Smooth muscle cell (in vitro differentiated cells): ENCODE results near the gene UBE2L3. TPM values are rescaled to one million over a fixed set of nuclear protein-coding genes. Genes with fewer than 3 reads are reported as not detected.
"Not testable (repeated sequence)": the region's sequence is repeated elsewhere in the genome, so short reads cannot be mapped to it uniquely, and the experiment has no call there.

ENCODE experiments used
- DNase-seq: peaks from one replicate; lab custom pipeline; 2025; ENCODE audit not compliant: unreplicated experiment; lab: John Stamatoyannopoulos, UW
- H2AFZ ChIP-seq: fragments of 200-600 bp; sonication (generic); 2 replicates; pipeline ENCODE4 v1.6.0; 2016; ENCODE audit warnings: antibody characterized with exemption, low read depth, mild to moderate bottlenecking
- H3F3A ChIP-seq: fragments of 200-600 bp; sonication (generic); 2 replicates; pipeline ENCODE4 v1.6.0; 2017; ENCODE audit warnings: antibody characterized with exemption, low read depth
- H3K27ac ChIP-seq: fragments of 200-600 bp; sonication (generic); 2 replicates; pipeline ENCODE4 v1.5.1; 2016; ENCODE audit warnings: low read depth, mild to moderate bottlenecking
- H3K27me3 ChIP-seq: fragments of 200-600 bp; sonication (generic); 2 replicates; pipeline ENCODE4 v1.6.1; 2016; ENCODE audit warnings: low read depth, mild to moderate bottlenecking
- H3K36me3 ChIP-seq: fragments of 200-600 bp; sonication (generic); 2 replicates; pipeline ENCODE4 v1.5.1; 2016; ENCODE audit warnings: low read depth
- H3K4me1 ChIP-seq: fragments of 200-600 bp; sonication (generic); 2 replicates; pipeline ENCODE4 v1.5.1; 2016; ENCODE audit warnings: low read depth
- H3K4me2 ChIP-seq: fragments of 200-600 bp; sonication (generic); 2 replicates; pipeline ENCODE4 v1.6.0; 2016; ENCODE audit warnings: mild to moderate bottlenecking
- H3K4me3 ChIP-seq: fragments of 200-600 bp; sonication (generic); 2 replicates; pipeline ENCODE4 v1.5.1; 2016; ENCODE audit warnings: mild to moderate bottlenecking
- H3K79me2 ChIP-seq: fragments of 200-600 bp; sonication (generic); 2 replicates; pipeline ENCODE4 v1.6.0; 2016; ENCODE audit warnings: low read depth, mild to moderate bottlenecking
- H3K9ac ChIP-seq: fragments of 200-600 bp; sonication (generic); 2 replicates; pipeline ENCODE4 v1.6.0; 2016; ENCODE audit warnings: low read depth
- H3K9me3 ChIP-seq: fragments of 200-600 bp; sonication (generic); replicated peaks from 2 replicates; pipeline ENCODE4 v1.5.1; 2016; ENCODE audit warnings: low read depth
- H4K20me1 ChIP-seq: fragments of 200-600 bp; sonication (generic); 2 replicates; pipeline ENCODE4 v1.6.0; 2016; ENCODE audit warnings: low read depth
- WGBS: methylation state at CpG from one replicate; pipeline ENCODE4 v1.1.7; 2016; ENCODE audit warnings: low lambda C conversion rate; 5-methylcytosine and 5-hydroxymethylcytosine counted together
- polyA plus RNA-seq: library from polyadenylated mRNA; unstranded; fragments of >200 nt; fragmentation: Nextera tagmentation; extraction: Ambion mirVana; gene quantifications from 2 replicates; pipeline ENCODE4 v1.2.1, GENCODE V29; 2016
- total RNA-seq: library from RNA; depleted of rRNA; stranded (reverse); fragments of >200 nt; gene quantifications from 2 replicates; pipeline ENCODE4 v1.2.3, GENCODE V29; 2014
- TF ChIP-seq, protein P1 (sequence below): fragments of 200-600 bp; sonication (generic); IDR thresholded peaks from 2 replicates; pipeline ENCODE4 v1.5.1; 2017; ENCODE audit warnings: borderline replicate concordance, mild to moderate bottlenecking, antibody characterized with exemption; ENCODE audit not compliant: insufficient read depth, poor library complexity, severe bottlenecking

The UBE2L3 gene
- total and polyA plus RNA-seq, 2 experiments from 2014 or later = 65.4 to 89.3 TPM

DNA sequence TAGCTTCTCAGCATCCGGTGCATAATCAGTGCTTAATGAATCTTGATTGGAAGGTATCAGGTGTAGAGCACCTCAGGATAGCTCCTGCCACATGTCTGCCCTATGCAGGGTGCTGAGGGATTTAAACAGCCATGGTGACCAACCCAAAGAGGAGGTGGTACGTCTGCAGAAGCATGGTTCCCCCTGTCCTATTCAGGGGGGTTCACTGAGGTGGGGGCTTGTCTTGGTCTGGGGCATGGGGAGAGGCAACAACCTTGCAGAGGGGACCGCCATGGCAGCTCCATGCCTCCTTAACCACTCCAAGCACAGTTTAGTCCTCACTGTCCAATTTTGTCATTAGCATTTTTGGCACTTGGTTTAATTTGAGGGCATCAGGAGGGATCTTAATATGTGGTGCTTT lies 24.9 kb downstream of the UBE2L3 start:
- H3K36me3 ChIP-seq = peaks cover 10% of the 10 kb centered on the region
- whole genome bisulfite sequencing = 95% methylated on average over 3 of the region's 3 CpGs
- no peak for DNase-seq
- H3K4me2 ChIP-seq = no peak overlapping the region
- H3K4me3 ChIP-seq = no peak overlapping the region
- no peaks in the 10 kb centered on the region for H3K9me3 ChIP-seq
- H3K4me1 ChIP-seq = no peaks in the 10 kb centered on the region
- no peak overlapping the region for H3K27ac ChIP-seq
- no peak overlapping the region for H3K9ac ChIP-seq
- H3K27me3 ChIP-seq = no peaks in the 10 kb centered on the region
- no peaks in the 10 kb centered on the region for H3F3A ChIP-seq
- H3K79me2 ChIP-seq = peaks cover 100% of the 10 kb centered on the region
- no peak overlapping the region for H2AFZ ChIP-seq
- peaks cover 100% of the 10 kb centered on the region for H4K20me1 ChIP-seq
- TF ChIP-seq, protein P1, sequence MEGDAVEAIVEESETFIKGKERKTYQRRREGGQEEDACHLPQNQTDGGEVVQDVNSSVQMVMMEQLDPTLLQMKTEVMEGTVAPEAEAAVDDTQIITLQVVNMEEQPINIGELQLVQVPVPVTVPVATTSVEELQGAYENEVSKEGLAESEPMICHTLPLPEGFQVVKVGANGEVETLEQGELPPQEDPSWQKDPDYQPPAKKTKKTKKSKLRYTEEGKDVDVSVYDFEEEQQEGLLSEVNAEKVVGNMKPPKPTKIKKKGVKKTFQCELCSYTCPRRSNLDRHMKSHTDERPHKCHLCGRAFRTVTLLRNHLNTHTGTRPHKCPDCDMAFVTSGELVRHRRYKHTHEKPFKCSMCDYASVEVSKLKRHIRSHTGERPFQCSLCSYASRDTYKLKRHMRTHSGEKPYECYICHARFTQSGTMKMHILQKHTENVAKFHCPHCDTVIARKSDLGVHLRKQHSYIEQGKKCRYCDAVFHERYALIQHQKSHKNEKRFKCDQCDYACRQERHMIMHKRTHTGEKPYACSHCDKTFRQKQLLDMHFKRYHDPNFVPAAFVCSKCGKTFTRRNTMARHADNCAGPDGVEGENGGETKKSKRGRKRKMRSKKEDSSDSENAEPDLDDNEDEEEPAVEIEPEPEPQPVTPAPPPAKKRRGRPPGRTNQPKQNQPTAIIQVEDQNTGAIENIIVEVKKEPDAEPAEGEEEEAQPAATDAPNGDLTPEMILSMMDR = no peak

DNA sequence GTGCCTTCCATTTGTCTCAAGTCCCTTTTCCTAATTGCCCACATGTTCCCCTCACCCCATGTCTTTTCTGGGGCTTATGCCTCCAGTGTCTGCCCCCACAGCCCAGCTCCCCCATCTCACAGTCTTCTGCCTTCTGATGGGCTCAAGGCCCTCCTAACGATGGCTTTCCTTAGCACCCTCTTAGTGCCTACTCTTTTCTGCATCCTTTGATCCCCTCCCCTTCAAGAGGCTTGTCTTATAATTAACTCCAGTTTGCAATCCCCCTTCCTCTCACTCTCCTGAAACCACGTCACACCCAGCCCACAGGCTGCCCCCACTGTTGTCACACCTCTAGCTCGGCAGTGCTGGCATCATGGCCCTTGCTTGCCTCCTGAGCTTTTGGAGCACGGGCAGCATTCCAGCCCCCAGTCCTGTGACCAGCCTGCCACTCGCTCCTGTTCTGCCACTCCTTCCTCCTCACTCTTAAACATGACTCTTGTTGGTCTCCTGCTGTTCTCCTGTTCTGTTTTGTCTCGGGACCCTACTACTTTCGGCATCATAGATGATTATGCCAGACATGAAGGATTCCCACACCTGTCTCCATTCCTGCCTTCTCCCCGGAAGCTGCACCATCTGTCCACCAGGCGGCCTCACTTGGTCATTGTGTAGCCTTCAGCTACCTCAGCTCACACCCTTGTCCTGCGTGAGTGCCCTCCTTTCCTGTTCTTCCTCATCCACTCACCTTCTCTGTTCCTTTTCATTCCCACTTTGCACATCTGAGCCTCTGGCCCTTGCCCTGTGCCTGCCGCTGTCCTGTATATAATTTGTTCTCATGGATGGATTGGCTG lies 26.1 kb downstream of the UBE2L3 start:
- TF ChIP-seq, protein P1 = peak; percentile 16
- H3K27me3 ChIP-seq = no peaks in the 10 kb centered on the region
- DNase-seq = no peak
- 91% methylated on average over 11 of the region's 11 CpGs for WGBS
- no peaks in the 10 kb centered on the region for H3F3A ChIP-seq
- peaks cover 100% of the 10 kb centered on the region for H4K20me1 ChIP-seq
- H3K9ac ChIP-seq = no peak overlapping the region
- peaks cover 99% of the 10 kb centered on the region for H3K79me2 ChIP-seq
- no peak overlapping the region for H3K4me2 ChIP-seq
- peaks cover 10% of the 10 kb centered on the region for H3K36me3 ChIP-seq
- no peak overlapping the region for H3K27ac ChIP-seq
- no peak overlapping the region for H3K4me3 ChIP-seq
- H2AFZ ChIP-seq = no peak overlapping the region
- no peaks in the 10 kb centered on the region for H3K4me1 ChIP-seq
- no peaks in the 10 kb centered on the region for H3K9me3 ChIP-seq

DNA sequence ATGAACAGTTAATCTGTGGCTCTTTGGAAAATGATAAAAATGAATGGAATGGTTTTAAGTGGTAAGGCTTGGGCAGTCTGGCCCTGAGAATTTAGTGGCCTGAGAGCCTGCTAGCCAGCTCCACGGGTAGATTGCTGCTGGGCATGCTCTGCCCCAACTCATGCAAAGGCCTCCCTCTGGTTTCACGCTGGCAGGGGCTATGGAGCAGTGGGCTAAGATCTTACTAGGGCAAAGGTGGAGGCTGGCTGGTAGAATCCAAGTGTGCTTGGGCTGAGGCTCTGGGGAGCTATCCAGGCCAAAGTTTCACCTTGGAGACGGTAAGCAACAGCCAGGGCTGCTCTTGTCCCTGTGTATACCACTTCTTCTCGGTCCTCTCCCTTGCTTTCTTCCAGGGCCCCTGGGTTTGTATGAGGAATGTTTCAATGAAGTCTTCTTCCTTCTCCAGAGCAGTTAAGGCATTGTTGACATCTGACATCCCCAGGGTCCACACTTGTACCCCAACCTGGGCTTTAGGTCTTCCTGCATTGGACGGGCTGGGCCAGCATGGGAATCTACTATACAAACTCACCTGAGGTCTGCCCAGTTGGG lies 27.4 kb downstream of the UBE2L3 start:
- Histone ChIP-seq H3K79me2 (peaks cover 99% of the 10 kb centered on the region), H3F3A (no peaks in the 10 kb centered on the region), H3K4me1 (no peaks in the 10 kb centered on the region), H3K27ac (peak overlapping the region; percentile 11), H3K4me3 (no peak overlapping the region), H4K20me1 (peaks cover 100% of the 10 kb centered on the region), H3K9me3 (no peaks in the 10 kb centered on the region), H3K36me3 (peaks cover 10% of the 10 kb centered on the region), H3K4me2 (no peak overlapping the region), H2AFZ (no peak overlapping the region), H3K27me3 (no peaks in the 10 kb centered on the region), H3K9ac (no peak overlapping the region)
- 86% methylated on average over 5 of the region's 5 CpGs for WGBS
- DNase-seq = no peak
- TF ChIP-seq, protein P1 = no peak

- not testable (repeated sequence) for H3K27ac ChIP-seq, H3K36me3 ChIP-seq, H3K4me1 ChIP-seq, H3K9ac ChIP-seq, H3K9me3 ChIP-seq, H3K4me2 ChIP-seq, H3K27me3 ChIP-seq, H2AFZ ChIP-seq, H3F3A ChIP-seq, H3K4me3 ChIP-seq, DNase-seq
- Histone ChIP-seq H4K20me1 (peaks cover 100% of the 10 kb centered on the region), H3K79me2 (peaks cover 99% of the 10 kb centered on the region)
- 98% methylated on average over 13 of the region's 13 CpGs for WGBS
Observed at GRCh38 chr22:21596356-21597135, 29.0 kb downstream of the UBE2L3 start.
